ENCODE results near the gene CTNNA1. TPM values are rescaled to one million over a fixed set of nuclear protein-coding genes. Genes with fewer than 3 reads are reported as not detected.
"Not testable (repeated sequence)": the region's sequence is repeated elsewhere in the genome, so short reads cannot be mapped to it uniquely, and the experiment has no call there.

CTNNA1 gene
- total and polyA plus RNA-seq, 4 donors, result 115 to 480 (median 302) TPM

DNA sequence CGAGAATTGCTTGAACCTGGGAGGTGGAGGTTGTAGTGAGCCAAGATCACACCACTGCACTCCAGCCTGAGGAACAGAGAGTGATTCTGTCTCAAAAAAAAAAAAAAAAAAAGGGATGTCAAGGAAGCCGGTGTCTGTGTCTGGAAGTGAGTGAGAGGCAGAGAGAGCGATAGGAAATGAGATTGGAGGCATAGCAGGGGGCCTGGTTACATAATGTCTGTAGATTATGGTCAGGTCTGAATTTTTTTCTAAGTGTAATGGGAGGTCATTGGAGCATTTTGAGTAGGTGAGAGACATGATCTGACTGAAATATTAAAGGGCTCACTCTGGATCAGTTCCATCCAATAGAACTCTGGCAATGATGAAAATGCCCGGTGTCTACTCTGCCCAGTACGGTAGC lies 40.4 kb upstream of the CTNNA1 start:
- no peak overlapping the region for H3K9ac ChIP-seq (ENCODE audit: insufficient read depth in 1 of 2, low read length in 2 of 2)
- no peak overlapping the region for H3K27ac ChIP-seq (ENCODE audit: low read depth in 1 of 2, low read length in 1 of 2)
- H3K9me3 ChIP-seq (ENCODE audit: control insufficient read depth in 4 of 4, insufficient read depth in 3 of 4, low read length in 3 of 4), result no peaks in the 10 kb centered on the region
- H3K27me3 ChIP-seq (ENCODE audit: control insufficient read depth in 3 of 3, insufficient read depth in 3 of 3, low read length in 2 of 3), result no peaks in the 10 kb centered on the region
- no peak overlapping the region for H3K4me3 ChIP-seq
- DNase-seq, result no peak
- TF ChIP-seq, protein P1, sequence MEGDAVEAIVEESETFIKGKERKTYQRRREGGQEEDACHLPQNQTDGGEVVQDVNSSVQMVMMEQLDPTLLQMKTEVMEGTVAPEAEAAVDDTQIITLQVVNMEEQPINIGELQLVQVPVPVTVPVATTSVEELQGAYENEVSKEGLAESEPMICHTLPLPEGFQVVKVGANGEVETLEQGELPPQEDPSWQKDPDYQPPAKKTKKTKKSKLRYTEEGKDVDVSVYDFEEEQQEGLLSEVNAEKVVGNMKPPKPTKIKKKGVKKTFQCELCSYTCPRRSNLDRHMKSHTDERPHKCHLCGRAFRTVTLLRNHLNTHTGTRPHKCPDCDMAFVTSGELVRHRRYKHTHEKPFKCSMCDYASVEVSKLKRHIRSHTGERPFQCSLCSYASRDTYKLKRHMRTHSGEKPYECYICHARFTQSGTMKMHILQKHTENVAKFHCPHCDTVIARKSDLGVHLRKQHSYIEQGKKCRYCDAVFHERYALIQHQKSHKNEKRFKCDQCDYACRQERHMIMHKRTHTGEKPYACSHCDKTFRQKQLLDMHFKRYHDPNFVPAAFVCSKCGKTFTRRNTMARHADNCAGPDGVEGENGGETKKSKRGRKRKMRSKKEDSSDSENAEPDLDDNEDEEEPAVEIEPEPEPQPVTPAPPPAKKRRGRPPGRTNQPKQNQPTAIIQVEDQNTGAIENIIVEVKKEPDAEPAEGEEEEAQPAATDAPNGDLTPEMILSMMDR (IDR thresholded peaks at IDR 0.05; ENCODE audit: control extremely low read depth, extremely low read depth), result no peak
- H3K36me3 ChIP-seq (ENCODE audit: control insufficient read depth in 4 of 4, insufficient read depth in 4 of 4, low read length in 4 of 4), result no peaks in the 10 kb centered on the region
- ATAC-seq (ENCODE audit: insufficient read depth, low FRiP score), result no peak
- 78 to 86% methylated on average over 5 of the region's 5 CpGs for WGBS, 2 donors
- H3K4me1 ChIP-seq (ENCODE audit: control insufficient read depth in 5 of 5, insufficient read depth in 5 of 5, low read length in 5 of 5), result peaks cover 0 to 5% (median 0%) of the 10 kb centered on the region in 5 donors

DNA sequence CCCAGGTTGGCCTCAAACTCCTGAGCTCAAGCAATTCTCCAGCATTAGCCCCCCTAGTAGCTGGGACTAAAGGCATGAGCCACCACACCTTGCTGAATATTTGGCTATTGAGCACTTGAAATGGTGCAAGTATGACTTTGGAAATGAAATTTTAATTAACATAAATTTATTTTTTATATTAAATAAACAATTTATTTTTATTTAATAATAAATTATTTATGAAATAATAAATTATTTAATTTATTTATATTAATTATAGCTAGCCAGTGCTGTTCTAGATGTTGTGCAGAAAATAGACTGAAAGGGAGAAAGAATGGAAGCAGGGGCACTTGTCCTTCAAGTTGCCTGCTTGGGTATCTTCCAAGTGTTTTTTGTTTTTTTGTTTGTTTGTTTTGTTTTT lies 40.0 kb upstream of the CTNNA1 start:
- TF ChIP-seq, protein P1 (IDR thresholded peaks at IDR 0.05; ENCODE audit: control extremely low read depth, extremely low read depth), result no peak
- H3K4me3 ChIP-seq, result no peak overlapping the region
- H3K36me3 ChIP-seq (ENCODE audit: control insufficient read depth in 4 of 4, insufficient read depth in 4 of 4, low read length in 4 of 4), result no peaks in the 10 kb centered on the region
- no peak overlapping the region for H3K9ac ChIP-seq (ENCODE audit: insufficient read depth in 1 of 2, low read length in 2 of 2)
- ATAC-seq (ENCODE audit: insufficient read depth, low FRiP score) (no peak), DNase-seq (no peak)
- H3K4me1 ChIP-seq (ENCODE audit: control insufficient read depth in 5 of 5, insufficient read depth in 5 of 5, low read length in 5 of 5), result peaks cover 0 to 5% (median 0%) of the 10 kb centered on the region in 5 donors
- H3K9me3 ChIP-seq (ENCODE audit: control insufficient read depth in 4 of 4, insufficient read depth in 3 of 4, low read length in 3 of 4), result no peaks in the 10 kb centered on the region
- H3K27ac ChIP-seq (ENCODE audit: low read depth in 1 of 2, low read length in 1 of 2), result no peak overlapping the region
- H3K27me3 ChIP-seq (ENCODE audit: control insufficient read depth in 3 of 3, insufficient read depth in 3 of 3, low read length in 2 of 3), result no peaks in the 10 kb centered on the region

- Histone ChIP-seq H3K9me3 (ENCODE audit: control insufficient read depth in 4 of 4, insufficient read depth in 3 of 4, low read length in 3 of 4) (no peaks in the 10 kb centered on the region), H3K27me3 (ENCODE audit: control insufficient read depth in 3 of 3, insufficient read depth in 3 of 3, low read length in 2 of 3) (no peaks in the 10 kb centered on the region), H3K27ac (ENCODE audit: low read depth in 1 of 2, low read length in 1 of 2) (no peak overlapping the region), H3K36me3 (ENCODE audit: control insufficient read depth in 4 of 4, insufficient read depth in 4 of 4, low read length in 4 of 4) (no peaks in the 10 kb centered on the region), H3K9ac (ENCODE audit: insufficient read depth in 1 of 2, low read length in 2 of 2) (no peak overlapping the region), H3K4me3 (no peak overlapping the region), H3K4me1 (ENCODE audit: control insufficient read depth in 5 of 5, insufficient read depth in 5 of 5, low read length in 5 of 5) (peaks cover 0 to 5% (median 0%) of the 10 kb centered on the region in 5 donors)
- no peak for DNase-seq
- 79 to 82% methylated on average over 3 of the region's 3 CpGs for WGBS, 2 donors
- ATAC-seq (ENCODE audit: insufficient read depth, low FRiP score), result no peak
- TF ChIP-seq, protein P1 (IDR thresholded peaks at IDR 0.05; ENCODE audit: control extremely low read depth, extremely low read depth), result no peak
These were observed 38.5 kb upstream of the CTNNA1 start for GRCh38 chr5:138714694-138715093.

DNA sequence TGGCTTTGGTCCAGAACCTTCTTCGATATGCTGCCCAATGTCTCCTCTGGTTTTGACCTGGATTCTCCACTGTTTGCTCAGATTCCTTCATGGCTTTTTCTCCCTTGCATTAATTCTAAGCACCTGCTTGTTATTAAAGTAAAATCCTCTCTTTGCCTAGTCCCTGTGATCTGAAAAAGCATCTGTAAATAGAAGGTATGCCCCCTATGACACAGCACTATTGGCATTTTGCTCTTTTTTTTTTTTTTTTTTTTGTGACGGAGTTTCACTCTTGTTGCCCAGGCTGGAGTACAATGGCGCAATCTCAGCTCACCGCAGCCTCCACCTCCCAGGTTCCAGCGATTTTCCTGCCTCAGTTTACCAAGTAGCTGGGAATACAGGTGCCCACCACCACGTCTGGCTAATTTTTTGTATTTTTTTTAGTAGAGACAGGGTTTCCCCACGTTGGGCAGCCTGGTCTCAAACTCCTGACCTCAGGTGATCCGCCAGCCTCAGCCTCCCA lies 37.2 kb upstream of the CTNNA1 start:
- not testable (repeated sequence) for ATAC-seq (ENCODE audit: insufficient read depth, low FRiP score); H3K36me3 ChIP-seq (ENCODE audit: control insufficient read depth in 4 of 4, insufficient read depth in 4 of 4, low read length in 4 of 4); H3K27me3 ChIP-seq (ENCODE audit: control insufficient read depth in 3 of 3, insufficient read depth in 3 of 3, low read length in 2 of 3); H3K4me1 ChIP-seq (ENCODE audit: control insufficient read depth in 5 of 5, insufficient read depth in 5 of 5, low read length in 5 of 5); H3K9ac ChIP-seq (ENCODE audit: insufficient read depth in 1 of 2, low read length in 2 of 2); H3K27ac ChIP-seq (ENCODE audit: low read depth in 1 of 2, low read length in 1 of 2); H3K4me3 ChIP-seq; DNase-seq; H3K9me3 ChIP-seq (ENCODE audit: control insufficient read depth in 4 of 4, insufficient read depth in 3 of 4, low read length in 3 of 4)
- 71 to 77% methylated on average over 8 of the region's 8 CpGs for WGBS, 2 donors

Data from lung (tissue), 12 donors.